T-helper 2 cell treated with Interferon-gamma antibody and Interleukin-4, amounts not matched to agents 5 μg/mL and 100 μg/mL, for 36 hours (primary cell): ENCODE data around the gene IRAK2.

Source experiments
- DNase-seq: peaks from one replicate; pipeline ENCODE4 v3.0.0; 2021; ENCODE audit warnings: low spot score
- H3K27ac Mint-ChIP-seq: one replicate; pipeline ENCODE4 v1.8.0; 2021; ENCODE audit warnings: mild to moderate bottlenecking, mixed read lengths
- H3K27me3 Mint-ChIP-seq: one replicate; pipeline ENCODE4 v1.8.0; 2021; ENCODE audit warnings: low read depth, mixed read lengths
- H3K36me3 Mint-ChIP-seq: one replicate; pipeline ENCODE4 v1.8.0; 2021; ENCODE audit warnings: low read depth, mixed read lengths
- H3K4me1 Mint-ChIP-seq: one replicate; pipeline ENCODE4 v1.8.0; 2021; ENCODE audit warnings: low read depth, mixed read lengths
- H3K4me3 Mint-ChIP-seq: one replicate; pipeline ENCODE4 v1.8.0; 2022; ENCODE audit warnings: mild to moderate bottlenecking, moderate library complexity, mixed read lengths
- H3K9me3 Mint-ChIP-seq: one replicate; pipeline ENCODE4 v1.8.0; 2021; ENCODE audit warnings: mixed read lengths

IRAK2 gene

DNA sequence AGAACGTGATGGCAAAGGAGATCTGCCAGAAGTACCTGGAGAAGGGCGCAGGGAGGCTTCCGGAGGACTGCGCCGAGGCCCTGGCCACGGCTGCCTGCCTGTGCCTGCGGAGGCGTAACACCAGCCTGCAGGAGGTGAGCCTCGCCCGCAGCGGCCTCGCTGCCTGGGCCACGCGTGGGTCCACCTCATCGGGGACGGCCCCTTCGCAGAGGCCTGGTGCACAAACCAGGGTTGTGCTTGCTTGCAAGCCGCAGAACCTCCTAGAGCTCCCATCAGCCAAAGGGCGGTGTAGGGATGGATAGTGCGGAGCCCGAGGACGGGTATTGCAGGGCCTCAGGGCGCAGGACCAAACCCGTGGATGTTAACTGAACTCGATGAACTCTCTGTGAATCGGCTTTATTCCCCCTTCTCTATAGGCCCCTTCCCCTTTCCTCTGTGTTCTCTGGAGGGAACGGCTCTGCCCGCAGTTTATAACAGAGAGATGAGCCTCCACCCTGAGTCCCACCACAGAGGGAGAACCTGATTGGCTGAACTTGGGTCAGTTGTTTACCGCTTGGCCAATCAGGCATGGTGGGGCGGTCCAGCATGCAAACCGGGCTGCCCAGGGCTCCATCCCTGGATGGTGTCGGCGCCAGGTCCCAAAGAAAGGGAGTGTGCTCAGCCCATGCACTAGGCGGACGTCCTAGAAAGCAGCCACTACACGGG, 70.0 kb downstream of the IRAK2 start:
- Mint-ChIP-seq H3K36me3 (peaks cover 30% of the 10 kb centered on the region), H3K27me3 (no peaks in the 10 kb centered on the region), H3K9me3 (peaks cover 21% of the 10 kb centered on the region), H3K4me3 (no peak overlapping the region), H3K27ac (no peak overlapping the region), H3K4me1 (peaks cover 26% of the 10 kb centered on the region)
- no peak for DNase-seq

DNA sequence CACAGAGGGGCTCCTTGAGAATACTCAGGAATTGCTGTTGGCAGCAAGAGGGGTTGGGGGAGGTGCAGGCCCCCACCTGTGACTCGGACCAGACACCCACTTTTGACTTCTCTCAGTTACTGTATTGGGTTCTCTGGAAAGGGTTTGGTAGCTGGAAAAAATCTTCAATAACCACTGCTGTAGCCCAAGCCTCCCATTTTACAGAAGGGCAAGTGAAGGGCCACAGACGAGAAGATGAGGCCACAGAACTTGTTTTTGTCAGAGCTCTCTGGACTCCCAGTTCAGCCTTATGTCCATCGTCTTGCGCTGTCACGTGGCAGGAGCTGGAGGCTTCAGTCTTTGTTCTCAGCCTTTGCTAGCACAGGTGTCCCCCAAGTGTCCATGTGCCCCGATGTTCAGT, 70.8 kb downstream of the IRAK2 start:
- no peak for DNase-seq
- H3K27me3 Mint-ChIP-seq: no peaks in the 10 kb centered on the region
- H3K36me3 Mint-ChIP-seq: peaks cover 31% of the 10 kb centered on the region
- H3K4me3 Mint-ChIP-seq: no peak overlapping the region
- H3K27ac Mint-ChIP-seq: no peak overlapping the region
- peaks cover 21% of the 10 kb centered on the region for H3K9me3 Mint-ChIP-seq
- peaks cover 28% of the 10 kb centered on the region for H3K4me1 Mint-ChIP-seq

DNA sequence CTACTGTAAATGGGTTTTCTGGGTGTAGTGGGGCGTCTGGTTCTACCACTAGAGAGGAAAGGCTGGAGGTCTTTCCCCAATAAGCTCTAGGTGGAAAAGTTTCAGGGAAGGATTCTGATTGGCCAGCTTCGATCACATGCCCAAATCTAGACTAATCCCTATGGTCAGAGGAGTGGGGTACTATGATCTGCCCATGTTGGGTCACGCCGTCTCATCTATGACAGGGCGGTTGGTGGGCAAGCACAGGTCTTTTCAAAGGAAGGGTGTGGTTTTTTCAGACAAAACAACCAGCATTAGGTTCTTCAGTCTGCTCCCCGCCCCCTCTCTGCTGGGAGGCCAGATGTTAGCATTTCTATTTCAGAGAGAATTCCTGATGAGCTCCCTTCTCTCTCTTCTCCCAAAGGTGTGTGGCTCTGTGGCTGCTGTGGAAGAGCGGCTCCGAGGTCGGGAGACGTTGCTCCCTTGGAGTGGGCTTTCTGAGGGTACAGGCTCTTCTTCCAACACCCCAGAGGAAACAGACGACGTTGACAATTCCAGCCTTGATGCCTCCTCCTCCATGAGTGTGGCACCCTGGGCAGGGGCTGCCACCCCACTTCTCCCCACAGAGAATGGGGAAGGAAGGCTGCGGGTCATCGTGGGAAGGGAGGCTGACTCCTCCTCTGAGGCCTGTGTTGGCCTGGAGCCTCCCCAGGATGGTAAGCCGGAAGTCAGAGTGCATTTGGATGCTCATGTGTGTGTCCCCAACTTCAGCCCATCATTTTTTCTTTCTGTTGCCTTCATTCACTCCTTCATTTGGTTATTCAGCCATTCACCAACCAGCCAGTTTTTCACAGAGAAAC, 73.8 kb downstream of the IRAK2 start:
- H3K36me3 Mint-ChIP-seq: peaks cover 30% of the 10 kb centered on the region
- H3K27me3 Mint-ChIP-seq: no peaks in the 10 kb centered on the region
- H3K4me3 Mint-ChIP-seq: peak overlapping the region; percentile 77
- peak; percentile 46 for DNase-seq
- H3K4me1 Mint-ChIP-seq: peaks cover 42% of the 10 kb centered on the region
- H3K9me3 Mint-ChIP-seq: peaks cover 21% of the 10 kb centered on the region
- H3K27ac Mint-ChIP-seq: peak overlapping the region; percentile 99

DNA sequence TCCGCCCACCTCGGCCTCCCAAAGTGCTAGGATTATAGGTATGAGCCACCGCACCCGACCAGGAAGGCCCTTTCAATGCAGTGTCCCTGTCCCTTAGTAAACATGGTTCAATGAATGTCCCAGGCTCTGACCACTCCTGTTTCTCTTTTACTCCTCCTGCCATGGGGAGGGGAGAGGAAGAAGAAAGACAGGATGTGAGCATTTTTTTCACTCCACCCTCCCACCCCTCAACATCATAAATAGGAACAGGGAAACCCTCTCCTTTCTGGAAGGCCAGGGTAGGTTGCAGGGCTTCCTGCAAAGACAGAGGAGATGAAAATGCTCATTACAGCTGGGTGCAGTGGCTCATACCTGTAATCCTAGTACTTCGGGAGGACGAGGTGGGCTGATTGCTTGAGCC, 76.1 kb downstream of the IRAK2 start:
- H3K4me3 Mint-ChIP-seq: no peak overlapping the region
- H3K27ac Mint-ChIP-seq: peak overlapping the region; percentile 76
- no peaks in the 10 kb centered on the region for H3K27me3 Mint-ChIP-seq
- peaks cover 47% of the 10 kb centered on the region for H3K36me3 Mint-ChIP-seq
- peaks cover 47% of the 10 kb centered on the region for H3K4me1 Mint-ChIP-seq
- no peak for DNase-seq
- peaks cover 43% of the 10 kb centered on the region for H3K9me3 Mint-ChIP-seq

DNA sequence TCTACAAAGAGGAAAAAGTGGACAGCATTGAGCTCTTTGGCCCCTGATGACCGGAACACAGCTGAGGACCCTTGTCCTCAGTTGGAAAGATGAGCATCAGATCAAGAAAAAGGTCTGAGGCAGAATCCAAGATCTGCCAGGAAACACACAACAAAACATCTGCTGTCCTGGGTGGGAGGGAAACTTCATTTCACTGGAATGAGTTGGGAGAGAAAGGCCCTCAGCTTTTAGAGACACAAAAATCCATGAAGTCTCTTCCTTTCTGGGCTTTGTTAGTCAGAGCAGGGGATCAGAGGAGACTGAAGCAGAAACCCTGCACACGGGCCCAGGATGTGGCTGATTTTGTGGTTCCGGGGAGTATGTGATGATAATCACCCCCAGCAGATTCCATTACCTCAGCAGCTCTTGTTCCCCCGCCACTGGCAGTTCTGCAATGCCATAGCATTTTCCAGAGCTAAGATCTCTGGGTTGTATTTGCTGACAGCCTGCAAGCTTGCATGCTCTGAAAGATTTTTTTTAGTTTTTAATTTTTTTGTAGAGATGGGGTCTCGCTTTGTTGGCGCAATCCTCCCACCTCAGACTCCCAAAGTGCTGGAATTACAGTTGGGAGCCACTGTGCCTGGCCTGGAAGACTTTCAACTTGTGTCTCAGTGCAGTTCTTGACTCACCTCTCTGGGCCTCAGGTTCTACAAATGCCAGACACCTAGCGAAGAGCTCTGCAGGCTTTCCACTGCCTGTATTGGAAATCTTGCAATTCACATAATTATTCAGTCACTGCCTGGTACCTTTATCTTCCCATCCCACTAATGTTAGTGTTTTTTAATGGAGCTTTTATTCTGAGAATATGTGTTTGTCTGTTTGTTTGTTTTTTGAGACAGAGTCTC, 77.7 kb downstream of the IRAK2 start:
- peak; percentile 86 for DNase-seq
- H3K27me3 Mint-ChIP-seq: no peaks in the 10 kb centered on the region
- peaks cover 45% of the 10 kb centered on the region for H3K4me1 Mint-ChIP-seq
- peak overlapping the region; percentile 97 for H3K27ac Mint-ChIP-seq
- peaks cover 43% of the 10 kb centered on the region for H3K36me3 Mint-ChIP-seq
- H3K9me3 Mint-ChIP-seq: peaks cover 43% of the 10 kb centered on the region
- peak overlapping the region; percentile 81 for H3K4me3 Mint-ChIP-seq

DNA sequence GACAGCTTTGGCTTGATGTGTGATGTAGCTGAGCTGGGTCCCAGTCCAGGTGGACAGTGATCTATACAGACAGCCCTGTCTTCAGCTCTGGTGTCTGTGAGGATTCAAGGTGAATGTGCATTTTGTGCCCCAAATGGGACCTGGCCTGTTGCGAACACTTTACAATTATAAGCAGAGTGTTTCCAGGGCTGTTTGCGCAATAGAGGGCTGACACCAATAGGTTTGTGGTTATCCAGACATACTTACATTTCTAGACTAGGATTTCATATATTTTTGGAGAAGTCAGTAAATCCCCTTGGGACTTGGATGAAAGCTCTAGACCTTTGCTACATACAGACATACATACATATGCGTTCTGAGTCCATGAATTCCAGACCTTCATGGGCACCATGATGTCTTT, 79.3 kb downstream of the IRAK2 start:
- peaks cover 32% of the 10 kb centered on the region for H3K9me3 Mint-ChIP-seq
- peak overlapping the region; percentile 50 for H3K27ac Mint-ChIP-seq
- peaks cover 37% of the 10 kb centered on the region for H3K4me1 Mint-ChIP-seq
- peak overlapping the region; percentile 7 for H3K4me3 Mint-ChIP-seq
- H3K36me3 Mint-ChIP-seq: peaks cover 38% of the 10 kb centered on the region
- H3K27me3 Mint-ChIP-seq: no peaks in the 10 kb centered on the region
- DNase-seq: no peak

DNA sequence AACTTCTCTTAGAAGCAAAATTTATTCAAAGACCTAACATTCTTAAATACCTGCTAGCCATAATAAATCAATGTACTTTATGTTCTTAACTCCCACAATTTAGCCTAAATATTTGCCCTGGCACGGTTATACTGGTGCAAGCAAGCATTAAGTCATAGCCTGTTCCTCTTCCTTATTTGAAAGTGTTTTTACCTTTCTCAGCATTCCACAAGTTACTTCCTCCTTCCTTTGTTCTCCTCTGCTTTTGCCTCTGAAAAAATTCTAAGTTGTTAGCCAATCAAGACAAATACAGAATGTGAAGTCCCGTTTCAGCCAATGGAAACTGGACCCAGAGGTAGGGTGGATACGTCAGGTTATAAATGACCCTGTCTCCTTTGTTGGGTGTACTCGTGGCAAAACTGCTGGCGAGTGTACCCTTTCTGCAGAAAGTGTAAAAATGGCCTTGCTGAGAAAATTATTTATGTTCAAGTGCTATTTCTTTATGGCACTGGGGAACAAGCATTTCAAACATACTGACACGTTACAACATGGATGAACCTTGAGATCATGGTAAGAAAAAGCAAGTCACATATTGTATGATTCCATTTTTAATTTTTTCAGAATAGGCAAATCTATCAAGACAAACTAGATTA, 80.5 kb downstream of the IRAK2 start:
- Mint-ChIP-seq H3K9me3 (peaks cover 30% of the 10 kb centered on the region), H3K4me1 (peaks cover 40% of the 10 kb centered on the region), H3K36me3 (peaks cover 43% of the 10 kb centered on the region), H3K4me3 (no peak overlapping the region), H3K27ac (no peak overlapping the region), H3K27me3 (no peaks in the 10 kb centered on the region)
- DNase-seq: no peak

DNA sequence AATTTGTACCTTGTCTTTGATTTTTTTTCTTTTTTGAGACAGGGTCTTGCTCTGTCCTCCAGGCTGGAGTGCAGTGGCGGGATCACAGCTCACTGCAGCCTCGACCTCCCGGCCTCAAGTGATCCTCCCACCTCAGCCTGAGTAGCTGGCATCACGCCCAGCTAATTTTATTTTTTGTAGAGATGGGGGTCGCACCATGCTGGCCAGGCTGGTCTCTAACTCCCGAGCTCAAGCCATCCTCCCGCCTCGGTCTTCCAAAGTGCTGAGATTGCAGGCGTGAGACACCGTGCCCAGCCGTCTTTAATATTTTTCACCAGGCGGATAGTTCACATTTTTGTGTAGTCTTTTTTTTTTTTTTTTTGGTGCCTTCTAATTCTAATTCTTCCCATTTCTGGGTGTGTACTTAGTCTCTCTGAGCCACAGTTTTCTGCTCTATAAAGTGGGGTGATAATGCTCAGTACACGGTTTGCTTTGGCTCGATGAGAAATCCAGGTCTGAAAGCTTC, 83.0 kb downstream of the IRAK2 start:
- no peak for DNase-seq
- Mint-ChIP-seq H3K36me3 (peaks cover 57% of the 10 kb centered on the region), H3K4me1 (peaks cover 41% of the 10 kb centered on the region), H3K27me3 (no peaks in the 10 kb centered on the region), H3K27ac (peak overlapping the region; percentile 91), H3K4me3 (peak overlapping the region; percentile 90), H3K9me3 (peaks cover 30% of the 10 kb centered on the region)

DNA sequence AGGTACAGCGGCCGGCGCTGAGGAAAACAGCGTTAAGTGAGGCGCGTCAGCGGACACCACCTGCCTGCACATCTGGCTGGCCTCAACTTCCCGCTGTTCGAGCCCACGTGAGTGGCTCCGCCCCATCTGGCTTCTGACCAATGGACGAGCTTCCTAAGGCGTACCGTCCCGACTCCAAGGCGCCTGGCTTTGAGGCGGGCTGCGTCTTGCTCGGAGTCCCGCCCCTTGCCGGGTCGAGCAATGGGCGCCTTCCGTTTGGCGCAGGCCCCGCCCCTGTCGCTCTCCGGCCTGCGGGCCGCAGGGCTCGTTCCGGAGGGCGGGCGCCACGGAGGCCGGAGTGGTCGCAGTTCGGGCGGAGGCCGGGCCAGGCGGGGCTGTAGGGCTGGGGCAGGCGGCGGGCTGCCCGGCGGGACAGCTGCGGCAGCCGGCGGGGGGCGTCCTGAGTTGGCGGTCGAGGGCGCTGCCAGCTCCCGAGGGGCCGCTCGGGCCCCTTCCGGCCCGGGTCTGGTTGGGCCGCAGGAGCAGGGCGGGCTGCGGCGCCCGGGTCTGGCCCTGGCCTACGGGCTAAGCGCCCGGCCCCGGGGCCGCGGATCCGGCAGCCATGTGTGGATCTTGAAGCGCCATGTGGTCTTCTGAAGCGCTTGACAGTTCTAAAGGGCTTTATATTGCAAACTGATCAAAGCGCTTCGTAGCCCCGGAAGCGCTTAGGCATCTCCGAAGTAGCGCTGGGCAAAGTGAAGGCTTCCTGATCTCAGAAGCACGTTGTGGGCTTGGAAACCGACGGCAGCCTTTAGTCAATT, 83.7 kb downstream of the IRAK2 start, which contains the start of gene TATDN2:
TSS of gene TATDN2 (plus strand) at position 276 of the 800 bp plus-strand sequence. CDS start 742 bp downstream, outside the sequence.
- peak; percentile 93 for DNase-seq
- H3K4me3 Mint-ChIP-seq: peak within 1 kb of the TSS; percentile 97
- H3K9me3 Mint-ChIP-seq: peaks cover 30% of the 10 kb centered on the region
- peaks cover 62% of the 10 kb centered on the region for H3K36me3 Mint-ChIP-seq
- H3K27ac Mint-ChIP-seq: peak within 1 kb of the TSS; percentile 91
- H3K27me3 Mint-ChIP-seq: no peaks in the 10 kb centered on the region
- peaks cover 39% of the 10 kb centered on the region for H3K4me1 Mint-ChIP-seq

DNA sequence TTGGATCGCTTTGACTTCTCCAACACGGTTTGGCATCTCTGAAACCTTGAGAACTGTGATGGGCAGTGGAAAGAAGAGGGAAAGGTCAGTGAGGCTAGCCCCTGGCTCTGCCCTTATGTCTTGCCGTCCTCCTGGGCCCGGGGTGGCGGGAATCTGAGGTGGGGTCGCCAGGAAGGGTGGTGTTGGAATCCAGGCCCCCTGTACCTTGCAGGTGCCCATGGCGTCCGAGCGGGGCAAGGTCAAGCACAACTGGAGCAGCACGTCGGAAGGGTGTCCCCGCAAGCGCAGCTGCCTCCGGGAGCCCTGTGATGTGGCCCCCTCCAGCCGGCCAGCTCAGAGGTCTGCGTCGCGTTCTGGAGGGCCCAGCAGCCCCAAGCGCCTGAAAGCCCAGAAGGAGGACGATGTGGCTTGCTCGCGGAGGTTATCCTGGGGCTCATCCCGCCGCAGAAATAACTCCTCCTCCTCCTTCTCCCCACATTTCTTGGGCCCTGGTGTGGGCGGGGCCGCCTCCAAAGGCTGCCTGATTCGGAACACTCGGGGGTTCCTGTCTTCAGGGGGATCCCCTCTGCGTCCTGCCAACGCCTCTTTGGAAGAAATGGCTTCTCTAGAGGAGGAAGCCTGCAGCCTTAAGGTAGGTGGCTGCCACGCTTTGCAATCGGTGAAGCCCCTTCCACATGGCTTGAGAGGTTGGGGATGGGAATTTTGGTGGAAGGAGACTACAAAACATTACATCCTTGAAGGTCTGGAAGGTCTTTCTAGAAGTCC, 84.4 kb downstream of the IRAK2 start:
- Mint-ChIP-seq H3K4me1 (peaks cover 40% of the 10 kb centered on the region), H3K36me3 (peaks cover 65% of the 10 kb centered on the region), H3K27me3 (no peaks in the 10 kb centered on the region), H3K27ac (peak overlapping the region; percentile 88), H3K4me3 (peak overlapping the region; percentile 97), H3K9me3 (peaks cover 25% of the 10 kb centered on the region)
- DNase-seq: peak; percentile 77

DNA sequence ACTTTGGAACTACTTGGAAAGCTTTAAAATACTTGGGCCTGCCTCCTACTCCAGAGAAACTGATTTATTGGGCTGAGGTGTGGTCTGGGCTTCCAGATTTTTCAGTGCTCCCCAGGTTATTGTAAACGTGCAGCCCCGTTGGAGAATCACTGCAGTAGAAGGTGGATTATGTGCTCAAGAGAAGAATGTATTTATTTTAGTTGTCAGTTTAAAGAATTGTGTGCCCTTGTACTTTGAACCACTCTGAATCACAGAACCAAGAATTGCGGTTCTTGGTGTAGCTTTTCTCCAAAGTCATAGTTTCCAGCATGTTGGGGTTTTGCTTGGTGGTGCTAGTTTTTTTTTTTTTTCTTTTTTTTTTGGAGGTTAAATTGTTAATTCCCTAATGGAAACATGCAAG, 85.1 kb downstream of the IRAK2 start:
- Mint-ChIP-seq H3K9me3 (peaks cover 18% of the 10 kb centered on the region), H3K27ac (peak overlapping the region; percentile 88), H3K4me1 (peaks cover 46% of the 10 kb centered on the region), H3K4me3 (peak overlapping the region; percentile 97), H3K27me3 (no peaks in the 10 kb centered on the region), H3K36me3 (peaks cover 66% of the 10 kb centered on the region)
- DNase-seq: peak; percentile 37

DNA sequence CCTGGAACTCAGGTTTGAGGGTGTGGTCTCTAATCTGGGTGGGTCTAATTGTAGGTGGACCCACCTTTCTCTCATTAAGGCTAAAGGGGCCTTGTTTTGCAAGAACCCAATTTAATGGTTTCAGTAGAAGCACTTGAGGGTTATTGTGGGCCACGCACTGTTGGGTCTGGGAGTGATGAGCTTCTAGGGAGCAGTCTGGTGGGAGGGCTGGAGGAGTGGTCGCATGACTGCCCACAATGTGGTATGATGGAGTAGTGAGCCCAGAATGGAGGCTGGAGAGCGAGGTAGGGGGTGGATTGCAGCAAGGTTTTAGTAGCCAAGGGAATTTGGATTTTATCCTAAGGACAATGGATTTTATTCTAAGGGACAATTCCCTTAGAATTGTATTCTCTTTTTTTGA, 86.3 kb downstream of the IRAK2 start:
- peak overlapping the region; percentile 88 for H3K27ac Mint-ChIP-seq
- peaks cover 51% of the 10 kb centered on the region for H3K4me1 Mint-ChIP-seq
- peak overlapping the region; percentile 97 for H3K4me3 Mint-ChIP-seq
- H3K9me3 Mint-ChIP-seq: peaks cover 7% of the 10 kb centered on the region
- no peaks in the 10 kb centered on the region for H3K27me3 Mint-ChIP-seq
- peaks cover 67% of the 10 kb centered on the region for H3K36me3 Mint-ChIP-seq
- no peak for DNase-seq
